K562 (cell line): ENCODE results near the gene POLRMT. TPM values are rescaled to one million over a fixed set of nuclear protein-coding genes. Genes with fewer than 3 reads are reported as not detected.
A peak's percentile ranks its signal among the peaks of the same experiment; 100 is the strongest.

Experiments
- ATF6 ChIP-seq: sonication (generic); formaldehyde crosslinking; IDR thresholded peaks from 2 replicates; pipeline ENCODE4 v1.4.0; 2020; ENCODE audit warnings: mild to moderate bottlenecking, missing genetic modification reagents
- CBFB ChIP-seq: sonication (generic); formaldehyde crosslinking; IDR thresholded peaks from 2 replicates; pipeline ENCODE4 v1.4.0; 2020; ENCODE audit warnings: mild to moderate bottlenecking, missing genetic modification reagents
- CBX8 ChIP-seq: fragments of 200-600 bp; sonication (generic); IDR thresholded peaks from 2 replicates; pipeline ENCODE4 v1.6.1; 2012; ENCODE audit warnings: borderline replicate concordance, mixed run types, low read depth, mild to moderate bottlenecking, moderate library complexity, mixed read lengths, low read length, control low read depth, inconsistent platforms; ENCODE audit not compliant: poor library complexity, severe bottlenecking; ENCODE audit errors: extremely low read depth
- CREBBP ChIP-seq: IDR thresholded peaks from one replicate; pipeline ENCODE4 v1.6.1; 2012; ENCODE audit warnings: low read depth, mild to moderate bottlenecking, control low read depth, inconsistent platforms, low read length
- DACH1 ChIP-seq: fragments of 450-650 bp; IDR thresholded peaks from 2 replicates; pipeline ENCODE4 v1.6.1; 2018; ENCODE audit not compliant: partially characterized antibody
- GTF2B ChIP-seq: IDR thresholded peaks from 2 replicates; pipeline ENCODE4 v1.6.1; 2011; ENCODE audit not compliant: insufficient read length; ENCODE audit errors: extremely low read depth
- MAFF ChIP-seq: IDR thresholded peaks from 2 replicates; pipeline ENCODE4 v1.6.1; 2012; ENCODE audit warnings: low read length, improper control_type of control experiment
- MAZ ChIP-seq, 2 experiments: fragments of 450-650 bp in 1 of 2; sonication (generic) in 1 of 2; formaldehyde crosslinking; IDR thresholded peaks in 1 of 2; conservative IDR thresholded peaks in 1 of 2; 2 replicates each; pipeline versions ENCODE4 v1.4.0 to v1.5.0; 2020; ENCODE audit warnings: mild to moderate bottlenecking in 1 of 2, missing genetic modification reagents in 1 of 2
- MYC ChIP-seq, 2 experiments: fragments of 250-450 bp in 1 of 2; sonication (Bioruptor Pico) in 1 of 2; IDR thresholded peaks; 2 replicates each; pipeline versions ENCODE4 v1.5.1 to v1.6.1; 2012 to 2021; ENCODE audit warnings: low read depth in 2 of 2, borderline replicate concordance in 1 of 2, improper control_type of control experiment in 1 of 2, low read length in 1 of 2, mild to moderate bottlenecking in 1 of 2, moderate library complexity in 1 of 2
- NCOR1 ChIP-seq: fragments of 450-650 bp; IDR thresholded peaks from 2 replicates; pipeline ENCODE4 v1.6.1; 2016; ENCODE audit warnings: mild to moderate bottlenecking, moderate library complexity
- NONO ChIP-seq, 2 experiments: fragments of 200-400 bp in 1 of 2; fragments of 450-650 bp in 1 of 2; formaldehyde crosslinking in 1 of 2; IDR thresholded peaks; 2 replicates each; pipeline ENCODE4 v1.6.1; 2017; ENCODE audit warnings: low read depth in 2 of 2, mild to moderate bottlenecking in 2 of 2, moderate library complexity in 2 of 2, low read length in 1 of 2
- POLR2A ChIP-seq: fragments of 450-650 bp; conservative IDR thresholded peaks from 2 replicates; pipeline ENCODE4 v1.6.1; 2016
- PTBP1 ChIP-seq: fragments of 200-400 bp; formaldehyde crosslinking; IDR thresholded peaks from 2 replicates; pipeline ENCODE4 v1.6.1; 2017; ENCODE audit warnings: low read depth, low read length
- RCOR1 ChIP-seq, 2 experiments: IDR thresholded peaks; 2 replicates each; pipeline ENCODE4 v1.6.1; 2012; ENCODE audit warnings: low read depth in 2 of 2, low read length in 2 of 2, borderline replicate concordance in 1 of 2, improper control_type of control experiment in 1 of 2
- SIRT6 ChIP-seq: IDR thresholded peaks from one replicate; pipeline ENCODE4 v1.6.1; 2012; ENCODE audit warnings: low read depth, mild to moderate bottlenecking, control low read depth, inconsistent platforms, low read length, moderate library complexity
- SNAPC5 ChIP-seq: fragments of 250-450 bp; sonication (Bioruptor Pico); IDR thresholded peaks from 2 replicates; pipeline ENCODE4 v1.8.0; 2021; ENCODE audit warnings: moderate library complexity, mild to moderate bottlenecking, inconsistent platforms
- THAP12 ChIP-seq: fragments of 250-450 bp; sonication (Bioruptor Pico); IDR thresholded peaks from 2 replicates; pipeline ENCODE4 v1.9.0; 2021; ENCODE audit warnings: mild to moderate bottlenecking, inconsistent platforms
- XRCC5 ChIP-seq: fragments of 200-400 bp; formaldehyde crosslinking; IDR thresholded peaks from 2 replicates; pipeline ENCODE4 v1.6.1; 2017; ENCODE audit warnings: low read depth, mild to moderate bottlenecking, low read length
- ZBTB7A ChIP-seq: IDR thresholded peaks from 2 replicates; pipeline ENCODE4 v1.6.1; 2011; ENCODE audit warnings: low read depth, mild to moderate bottlenecking, low read length, moderate library complexity, borderline replicate concordance; ENCODE audit not compliant: control insufficient read depth
- ZBTB8A ChIP-seq: fragments of 450-650 bp; IDR thresholded peaks from 2 replicates; pipeline ENCODE4 v1.6.1; 2018; ENCODE audit warnings: mild to moderate bottlenecking, moderate library complexity; ENCODE audit not compliant: partially characterized antibody
- ZNF239 ChIP-seq: fragments of 250-450 bp; sonication (Bioruptor Pico); IDR thresholded peaks from 2 replicates; pipeline ENCODE4 v1.4.0; 2020; ENCODE audit warnings: mild to moderate bottlenecking
- ZNF41 ChIP-seq: fragments of 250-450 bp; sonication (Bioruptor Pico); conservative IDR thresholded peaks from 2 replicates; pipeline ENCODE4 v1.4.0; 2020; ENCODE audit warnings: mild to moderate bottlenecking
- polyA plus RNA-seq, 8 experiments: library from polyadenylated mRNA; depleted of rRNA in 4 of 8; stranded (reverse) in 5 of 8; unstranded in 3 of 8; fragments of >200 nt; fragmentation: Nextera tagmentation in 2 of 8; fragmentation: Illumina TruSeq in 1 of 8; extraction: Ambion mirVana in 2 of 8; extraction: Trizol in 1 of 8; gene quantifications; 2 replicates each; pipeline versions ENCODE4 v1.2.1 to v1.2.3, GENCODE V29; 2011 to 2014; ENCODE audit warnings: inconsistent platforms in 1 of 8, missing spikeins in 1 of 8
- total RNA-seq, 7 experiments: library from RNA; depleted of rRNA in 6 of 7; stranded (reverse); fragments of >200 nt in 6 of 7; fragmentation: Illumina TruSeq in 2 of 7; extraction: Trizol in 2 of 7; gene quantifications; 2 replicates each; pipeline versions ENCODE4 v1.2.1 to v1.2.3, GENCODE V29; 2011 to 2021; ENCODE audit warnings: low replicate concordance in 1 of 7

POLRMT gene
- total and polyA plus RNA-seq, 9 of the 15 experiments (the other 6 are each of a cell fraction or from before 2014, with no cell fraction given) = 30.3 to 144 (median 68.0) TPM

GRCh38 chr19:584240-585001 is 48.9 kb downstream of the POLRMT start (continued):
- TF ChIP-seq CBX8 (no peak), ZBTB7A (peak; percentile 88), SNAPC5 (no peak), ATF6 (CRISPR knock-in tag) (no peak), ZNF41 (CRISPR knock-in tag) (no peak), CBFB (CRISPR knock-in tag) (0 out of 2 replicates have a peak, but pooled peaks have one; percentile 40), NCOR1 (peak; percentile 33; the same call in 1 of the 2 replicates), DACH1 (peak; percentile 63), NONO (IDR thresholded peaks at IDR 0.05; ENCODE audit: low read depth in 2 of 2, low read length in 1 of 2) (0 out of 4 replicates have a peak, but pooled peaks of 1 of the 2 experiments have one; percentile 15), POLR2A (peak; percentile 77), SIRT6 (peak; percentile 15), ZNF239 (CRISPR knock-in tag) (no peak), THAP12 (peak; percentile 14; the same call in 1 of the 2 replicates), XRCC5 (peak; percentile 26; the same call in 1 of the 2 replicates), ZBTB8A (no peak), RCOR1 (IDR thresholded peaks at IDR 0.05; ENCODE audit: borderline replicate concordance in 1 of 2, low read depth in 2 of 2, low read length in 2 of 2) (peak in 1 of 2 experiments; percentile 22; a peak in 1 of 4 replicates), PTBP1 (peak; percentile 75), MAZ (CRISPR knock-in tag; conservative IDR thresholded peaks at IDR 0.05 in 1 of 2, IDR thresholded peaks at IDR 0.05 in 1 of 2) (peak; percentile 77 to 89), MAFF (no peak), CREBBP (no peak), GTF2B (no peak), MYC (IDR thresholded peaks at IDR 0.05; ENCODE audit: low read depth, low read length) (0 out of 2 replicates have a peak, but pooled peaks have one; percentile 16), MYC (CRISPR knock-in tag; IDR thresholded peaks at IDR 0.05; ENCODE audit: borderline replicate concordance, low read depth) (no peak)
